Spleen (tissue), 11 donors: ENCODE data around the gene LBR. TPM values are rescaled to one million over a fixed set of nuclear protein-coding genes. Genes with fewer than 3 reads are reported as not detected.

Experiments
- DNase-seq: peaks from one replicate; pipeline ENCODE4 v3.0.0-alpha.2; 2020
- H3K27ac ChIP-seq, 8 donors: fragments of 200-600 bp; sonication (generic) in 7 of 8; 1 replicate in 4 of 8; 2 replicates in 4 of 8; pipeline versions ENCODE4 v1.5.0 to v1.8.0; 2016 to 2021; ENCODE audit warnings: inconsistent platforms in 4 of 8, mild to moderate bottlenecking in 4 of 8, moderate library complexity in 1 of 8
- H3K27me3 ChIP-seq, 7 donors: fragments of 200-600 bp; sonication (generic) in 6 of 7; replicated peaks in 1 of 7; 1 replicate in 4 of 7; 2 replicates in 3 of 7; pipeline versions ENCODE4 v1.5.0 to v1.8.0; 2016 to 2021; ENCODE audit warnings: inconsistent platforms in 3 of 7, mild to moderate bottlenecking in 1 of 7
- H3K36me3 ChIP-seq, 6 donors: fragments of 200-600 bp; sonication (generic) in 5 of 6; 1 replicate in 4 of 6; 2 replicates in 2 of 6; pipeline versions ENCODE4 v1.5.0 to v1.8.0; 2016 to 2021; ENCODE audit warnings: inconsistent platforms in 2 of 6
- H3K4me1 ChIP-seq, 6 donors: fragments of 200-600 bp; sonication (generic) in 5 of 6; 1 replicate in 3 of 6; 2 replicates in 3 of 6; pipeline versions ENCODE4 v1.5.0 to v1.8.0; 2016 to 2021; ENCODE audit warnings: inconsistent platforms in 3 of 6
- H3K4me3 ChIP-seq, 8 donors: fragments of 200-600 bp; sonication (generic) in 7 of 8; 1 replicate in 4 of 8; 2 replicates in 4 of 8; pipeline versions ENCODE4 v1.5.0 to v1.8.0; 2016 to 2021; ENCODE audit warnings: inconsistent platforms in 4 of 8, mild to moderate bottlenecking in 4 of 8, moderate library complexity in 2 of 8
- H3K9me3 ChIP-seq, 8 donors: fragments of 200-600 bp; sonication (generic) in 7 of 8; 1 replicate in 4 of 8; 2 replicates in 4 of 8; pipeline versions ENCODE4 v1.5.0 to v1.8.0; 2016 to 2021; ENCODE audit warnings: inconsistent platforms in 4 of 8
- POLR2A ChIP-seq, 3 donors: fragments of 450-650 bp; IDR thresholded peaks; one replicate each; pipeline ENCODE4 v1.5.1; 2017; ENCODE audit warnings: antibody characterized with exemption in 3 of 3, mild to moderate bottlenecking in 1 of 3
- POLR2AphosphoS5 ChIP-seq, 3 donors: sonication (generic); formaldehyde crosslinking; IDR thresholded peaks; one replicate each; pipeline ENCODE4 v1.5.1; 2017; ENCODE audit warnings: antibody characterized with exemption in 3 of 3
- WGBS, 5 donors: extraction: QIAGEN DNeasy Blood & Tissue Kit in 3 of 5; methylation state at CpG; one replicate each; pipeline versions ENCODE4 v1.1.5 to v1.1.7; 2013 to 2018; 5-methylcytosine and 5-hydroxymethylcytosine counted together
- intact Hi-C: fragments of 100-400 bp; cut with DNase I; formaldehyde crosslinking; loops from one replicate; pipeline ENCODE4 v1.15.0; 2023; ENCODE audit warnings: low total_unique reads
- polyA plus RNA-seq, 3 donors: library from polyadenylated mRNA; stranded (reverse); fragments of 200-250 nt; gene quantifications; one replicate each; pipeline ENCODE4 v1.2.1, GENCODE V29; 2013
- total RNA-seq, 7 donors: library from RNA; depleted of rRNA in 3 of 7; stranded (reverse); fragments of >200 nt in 3 of 7; fragmentation: NEBNext Ultra II Directional in 4 of 7; extraction: Animal tissue kit (Norgen Biotek cat#: 25700) in 4 of 7; gene quantifications; one replicate each; pipeline versions ENCODE4 v1.1.0 to v1.2.1, GENCODE V29; 2016 to 2021
- TF ChIP-seq, protein P1 (sequence below), 11 experiments: fragments of 200-600 bp in 7 of 11; fragments of 450-650 bp in 4 of 11; sonication (generic) in 4 of 11; IDR thresholded peaks in 8 of 11; conservative IDR thresholded peaks in 3 of 11; 1 replicate in 7 of 11; 2 replicates in 4 of 11; pipeline versions ENCODE4 v1.4.0 to v1.8.0; 2016 to 2021; ENCODE audit warnings: antibody characterized with exemption in 11 of 11, inconsistent platforms in 4 of 11, mild to moderate bottlenecking in 1 of 11
- donor health status: healthy with polysubstance abuse.
- donor health status: DM: no; HTN: no; CAD: no; lungs with moderate emphysema.
- donor health status: DM: no; HTN: no; CAD: no.
- donor health status: Bipolar disorder and iron deficiency.
- donor health status: healthy.
- donor health status: DM: no; HTN: no; CAD: no.
- donor health status: DM: yes; HTN: yes; CAD: no.

Gene LBR
- total and polyA plus RNA-seq, 10 donors: 20.8 to 157 (median 87.9) TPM

DNA sequence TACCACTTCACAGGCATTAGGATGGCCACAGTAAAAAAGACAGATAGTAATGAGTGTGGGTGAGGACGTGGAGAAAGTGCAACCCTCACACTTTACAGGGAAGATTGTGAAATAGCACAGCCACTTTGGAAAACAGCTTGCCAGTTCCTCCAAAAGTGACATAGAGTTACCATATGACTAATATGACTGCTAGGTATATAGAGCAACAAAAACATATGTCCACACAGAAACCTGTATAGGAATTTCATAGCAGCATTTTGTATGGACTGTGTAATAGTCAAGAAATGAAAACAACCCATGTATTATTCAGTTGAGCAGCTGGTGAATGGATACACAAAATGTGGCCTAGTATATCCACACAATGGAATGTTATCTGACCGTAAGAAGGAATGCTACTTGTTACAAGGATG, 30.4 kb upstream of the LBR start:
- no peak for TF ChIP-seq POLR2AphosphoS5 (IDR thresholded peaks at IDR 0.05)
- no peak for TF ChIP-seq POLR2A (IDR thresholded peaks at IDR 0.05)
- DNase-seq: no peak
- no peaks in the 10 kb centered on the region for H3K27me3 ChIP-seq
- H3K4me3 ChIP-seq: no peak overlapping the region
- H3K4me1 ChIP-seq: peaks cover 0 to 58% (median 23%) of the 10 kb centered on the region in 6 donors
- no peak overlapping the region for H3K27ac ChIP-seq
- intact Hi-C loops: no loop called here
- WGBS, 5 donors: 53 to 73% (median 64%) methylated on average over 2 of the region's 2 CpGs
- H3K36me3 ChIP-seq: no peaks in the 10 kb centered on the region
- H3K9me3 ChIP-seq: no peaks in the 10 kb centered on the region

DNA sequence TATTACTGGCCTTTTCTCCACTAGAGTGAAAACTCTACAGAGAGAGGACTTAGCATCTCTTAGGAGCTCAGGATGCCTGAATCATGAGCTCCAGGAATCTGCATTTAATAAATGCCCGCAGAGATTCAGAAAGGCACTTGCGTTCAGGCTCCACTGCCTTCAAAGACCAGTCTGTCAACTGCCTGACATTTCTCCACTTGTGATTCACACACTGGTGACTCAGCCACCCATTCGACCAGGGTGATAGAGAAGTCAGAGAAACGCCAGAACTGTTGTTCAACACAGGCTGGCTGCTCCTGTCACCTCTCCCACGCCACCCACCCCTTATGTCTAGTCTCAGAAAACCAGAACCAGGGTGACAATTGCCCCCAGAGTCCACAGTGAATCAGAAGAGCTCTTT, 26.9 kb upstream of the LBR start:
- no peak overlapping the region for H3K4me3 ChIP-seq

DNA sequence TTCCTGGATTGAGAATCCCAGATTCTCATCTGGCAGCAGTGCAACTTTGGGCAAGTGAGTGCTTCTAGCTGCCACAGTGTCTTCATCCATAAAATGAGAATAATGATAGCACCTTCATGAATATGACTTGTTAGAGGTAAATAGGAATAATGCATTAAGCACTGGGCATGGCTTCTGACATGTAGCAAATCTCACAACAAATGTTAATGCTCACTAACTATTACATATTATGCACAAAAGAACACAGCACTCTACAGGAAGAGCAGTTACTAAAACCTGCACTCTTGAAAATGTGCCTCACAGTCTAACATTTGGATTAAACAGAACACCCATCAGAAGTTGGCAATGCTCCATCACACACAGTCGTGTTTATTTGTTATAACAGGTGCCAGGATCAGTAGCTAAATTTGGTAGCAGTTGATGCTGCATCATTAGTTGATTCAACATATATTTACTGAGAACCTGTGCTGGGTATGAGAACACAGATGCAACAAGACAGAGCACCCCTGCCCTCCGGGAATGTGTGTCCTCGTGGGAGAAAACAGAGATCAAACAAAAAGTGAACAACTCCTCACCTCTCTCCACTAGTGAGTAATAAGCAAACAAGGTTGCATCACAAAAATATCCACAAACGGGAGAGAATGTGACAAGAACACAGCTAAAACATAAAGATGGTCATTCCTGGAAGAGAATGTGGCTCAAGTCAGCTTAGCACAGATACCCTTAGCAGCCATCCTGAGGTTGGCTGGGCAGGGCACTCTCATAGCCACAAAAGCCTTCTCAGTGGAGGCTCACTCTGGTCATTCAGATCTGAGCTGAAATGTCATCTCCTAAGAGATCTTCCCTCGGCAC, 26.2 kb upstream of the LBR start:
- 61 to 73% (median 64%) methylated on average over 5 of the region's 5 CpGs for whole genome bisulfite sequencing, 5 donors
- intact Hi-C loops: no loop called here

More for the DNA sequence above, 26.9 kb upstream of the LBR start:
- no peaks in the 10 kb centered on the region for H3K9me3 ChIP-seq
- no peak for DNase-seq
- peaks cover 0 to 41% (median 9%) of the 10 kb centered on the region in 6 donors for H3K4me1 ChIP-seq
- H3K36me3 ChIP-seq: no peaks in the 10 kb centered on the region
- no peaks in the 10 kb centered on the region for H3K27me3 ChIP-seq
- WGBS, 5 donors: 44 to 59% (median 55%) methylated on average over 5 of the region's 5 CpGs
- TF ChIP-seq, protein P1, sequence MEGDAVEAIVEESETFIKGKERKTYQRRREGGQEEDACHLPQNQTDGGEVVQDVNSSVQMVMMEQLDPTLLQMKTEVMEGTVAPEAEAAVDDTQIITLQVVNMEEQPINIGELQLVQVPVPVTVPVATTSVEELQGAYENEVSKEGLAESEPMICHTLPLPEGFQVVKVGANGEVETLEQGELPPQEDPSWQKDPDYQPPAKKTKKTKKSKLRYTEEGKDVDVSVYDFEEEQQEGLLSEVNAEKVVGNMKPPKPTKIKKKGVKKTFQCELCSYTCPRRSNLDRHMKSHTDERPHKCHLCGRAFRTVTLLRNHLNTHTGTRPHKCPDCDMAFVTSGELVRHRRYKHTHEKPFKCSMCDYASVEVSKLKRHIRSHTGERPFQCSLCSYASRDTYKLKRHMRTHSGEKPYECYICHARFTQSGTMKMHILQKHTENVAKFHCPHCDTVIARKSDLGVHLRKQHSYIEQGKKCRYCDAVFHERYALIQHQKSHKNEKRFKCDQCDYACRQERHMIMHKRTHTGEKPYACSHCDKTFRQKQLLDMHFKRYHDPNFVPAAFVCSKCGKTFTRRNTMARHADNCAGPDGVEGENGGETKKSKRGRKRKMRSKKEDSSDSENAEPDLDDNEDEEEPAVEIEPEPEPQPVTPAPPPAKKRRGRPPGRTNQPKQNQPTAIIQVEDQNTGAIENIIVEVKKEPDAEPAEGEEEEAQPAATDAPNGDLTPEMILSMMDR (IDR thresholded peaks at IDR 0.05 in 8 of 11, conservative IDR thresholded peaks at IDR 0.05 in 3 of 11): no peak
- TF ChIP-seq POLR2A (IDR thresholded peaks at IDR 0.05) (no peak), POLR2AphosphoS5 (IDR thresholded peaks at IDR 0.05) (no peak)
- peak overlapping the region in 3 of 8 donors; percentile 0 to 7 (median 1) for H3K27ac ChIP-seq
- intact Hi-C loops: no loop called here

DNA sequence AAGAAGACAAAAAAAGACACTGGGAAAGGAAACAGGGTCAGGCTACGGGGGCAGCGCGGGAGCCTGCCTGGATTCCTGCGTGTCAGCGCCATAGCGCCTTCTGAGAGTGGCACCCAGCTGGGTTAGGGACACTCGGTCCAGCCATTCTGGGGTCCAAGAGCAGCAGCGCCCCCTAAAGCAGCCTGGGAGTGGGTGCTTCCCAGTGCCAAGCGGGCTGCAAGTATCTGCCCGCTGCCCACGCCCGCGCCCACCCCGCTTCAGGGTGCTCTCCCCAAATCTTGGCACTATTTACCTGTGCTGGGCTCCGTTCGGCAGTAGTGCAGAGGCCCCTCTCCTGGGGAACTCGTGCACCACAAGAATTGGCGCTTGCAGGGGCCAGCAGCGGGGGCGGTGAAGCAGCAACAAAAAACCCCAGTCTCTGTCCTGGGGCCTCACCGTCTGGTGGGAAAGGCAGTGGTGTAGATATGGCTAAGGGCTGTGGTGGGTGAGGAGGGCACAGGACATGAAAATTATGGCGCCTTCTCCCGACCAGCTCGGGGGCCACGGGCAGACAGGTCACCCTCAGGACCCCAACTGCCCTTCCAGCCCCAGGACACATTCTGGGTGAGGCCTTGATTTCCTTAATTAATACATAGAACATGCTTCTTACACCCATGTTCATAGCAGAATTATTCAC, 24.1 kb upstream of the LBR start:
- H3K4me1 ChIP-seq: peaks cover 0 to 60% (median 16%) of the 10 kb centered on the region in 6 donors
- no peaks in the 10 kb centered on the region for H3K27me3 ChIP-seq
- peak overlapping the region in 1 of 8 donors; percentile 89 for H3K27ac ChIP-seq
- no peaks in the 10 kb centered on the region for H3K36me3 ChIP-seq
- TF ChIP-seq POLR2A (IDR thresholded peaks at IDR 0.05) (no peak), POLR2AphosphoS5 (IDR thresholded peaks at IDR 0.05) (no peak)
- TF ChIP-seq, protein P1 (IDR thresholded peaks at IDR 0.05 in 8 of 11, conservative IDR thresholded peaks at IDR 0.05 in 3 of 11): no peak
- H3K4me3 ChIP-seq: no peak overlapping the region
- no peak for DNase-seq
- intact Hi-C loops: no loop called here
- H3K9me3 ChIP-seq: no peaks in the 10 kb centered on the region
- WGBS, 5 donors: 90 to 93% (median 91%) methylated on average over 25 of the region's 25 CpGs

More for the DNA sequence above, 26.2 kb upstream of the LBR start:
- no peaks in the 10 kb centered on the region for H3K9me3 ChIP-seq
- H3K36me3 ChIP-seq: no peaks in the 10 kb centered on the region
- H3K4me1 ChIP-seq: peaks cover 0 to 48% (median 9%) of the 10 kb centered on the region in 6 donors
- TF ChIP-seq, protein P1 (IDR thresholded peaks at IDR 0.05 in 8 of 11, conservative IDR thresholded peaks at IDR 0.05 in 3 of 11): no peak
- TF ChIP-seq POLR2A (IDR thresholded peaks at IDR 0.05) (no peak), POLR2AphosphoS5 (IDR thresholded peaks at IDR 0.05) (no peak)
- peak overlapping the region in 2 of 8 donors; percentile 0 to 1 for H3K27ac ChIP-seq
- no peaks in the 10 kb centered on the region for H3K27me3 ChIP-seq
- DNase-seq: no peak
- H3K4me3 ChIP-seq: no peak overlapping the region
